HG03025 (cell line): Measurements from ENCODE around the gene PLAAT5.
"Not testable (repeated sequence)": the region's sequence is repeated elsewhere in the genome, so short reads cannot be mapped to it uniquely, and the experiment has no call there.

Source experiments
- ATAC-seq: cut with Tn5 transposase; IDR thresholded peaks from one replicate; pipeline ENCODE4 v1.9.1; 2021; ENCODE audit warnings: mild to moderate bottlenecking, moderate library complexity; ENCODE audit not compliant: unreplicated experiment, low FRiP score

PLAAT5 gene

GRCh38 chr11:63489879-63490278 lies 1.1 kb downstream of the PLAAT5 start:
- no peak for ATAC-seq

- ATAC-seq: no peak
Observed at GRCh38 chr11:63488789-63489188, 2.2 kb downstream of the PLAAT5 start.

GRCh38 chr11:63485777-63486176 lies 5.2 kb downstream of the PLAAT5 start:
- no peak for ATAC-seq

GRCh38 chr11:63480039-63480438 lies 10.9 kb downstream of the PLAAT5 start:
- ATAC-seq: no peak

GRCh38 chr11:63478896-63479295 lies 12.1 kb downstream of the PLAAT5 start:
- no peak for ATAC-seq

- no peak for ATAC-seq
Observed at GRCh38 chr11:63476618-63477017, 14.3 kb downstream of the PLAAT5 start.

- ATAC-seq: no peak
Observed at GRCh38 chr11:63472372-63472771, 18.6 kb downstream of the PLAAT5 start.

GRCh38 chr11:63470311-63470710 lies 20.7 kb downstream of the PLAAT5 start:
- no peak for ATAC-seq

GRCh38 chr11:63462137-63462536 lies 28.8 kb downstream of the PLAAT5 start:
- no peak for ATAC-seq

GRCh38 chr11:63459586-63459985 lies 31.4 kb downstream of the PLAAT5 start:
- ATAC-seq: no peak

- ATAC-seq: no peak
Observed at GRCh38 chr11:63448646-63449045, 42.3 kb downstream of the PLAAT5 start.

- no peak for ATAC-seq
Observed at GRCh38 chr11:63445720-63446119, 45.2 kb downstream of the PLAAT5 start.

- ATAC-seq: no peak
Observed at GRCh38 chr11:63445118-63445517, 45.8 kb downstream of the PLAAT5 start.

GRCh38 chr11:63444160-63444559 lies 46.8 kb downstream of the PLAAT5 start:
- no peak for ATAC-seq

GRCh38 chr11:63443714-63444113 lies 47.3 kb downstream of the PLAAT5 start:
- ATAC-seq: no peak

- ATAC-seq: not testable (repeated sequence)
Observed at GRCh38 chr11:63435831-63436230, 55.1 kb downstream of the PLAAT5 start.

- not testable (repeated sequence) for ATAC-seq
Observed at GRCh38 chr11:63435351-63435750, 55.6 kb downstream of the PLAAT5 start.

- ATAC-seq: not testable (repeated sequence)
Observed at GRCh38 chr11:63430731-63431130, 60.2 kb downstream of the PLAAT5 start.

- ATAC-seq: no peak
Observed at GRCh38 chr11:63427971-63428508, 62.9 kb downstream of the PLAAT5 start.

GRCh38 chr11:63417174-63417852 lies 73.7 kb downstream of the PLAAT5 start:
- no peak for ATAC-seq
